ENCODE data around the gene CELSR2. TPM values are rescaled to one million over a fixed set of nuclear protein-coding genes. Genes with fewer than 3 reads are reported as not detected.

The CELSR2 gene
- polyA plus RNA-seq, 2 of the 4 experiments (the other 2 are of a cell fraction) = 2.5 to 5.9 TPM

GRCh38 chr1:109207467-109208103 lies 41.8 kb upstream of the CELSR2 start:
- no peak overlapping the region for H3K27ac ChIP-seq
- 75% methylated on average over 7 of the region's 7 CpGs for WGBS (ENCODE audit: missing lambda C conversion rate)
- no peaks in the 10 kb centered on the region for H3K9me3 ChIP-seq
- FAIRE-seq (no peak), DNase-seq (ENCODE audit: low read depth in 1 of 2, low spot score in 1 of 2) (no peak), ATAC-seq (no peak)
- CTCF ChIA-PET = interaction anchor here (1.0 to 3.2 kb wide), 5 partner anchors 95 to 325 kb away, joined by 3 to 12 read pairs (median 4); partner anchors contain the start of gene SORT1
- TF ChIP-seq MAX (IDR thresholded peaks at IDR 0.05) (no peak), BCL3 (IDR thresholded peaks at IDR 0.05) (no peak), NPAS2 (CRISPR knock-in tag; IDR thresholded peaks at IDR 0.05; ENCODE audit: borderline replicate concordance) (no peak), RCOR1 (IDR thresholded peaks at IDR 0.05; ENCODE audit: low read depth, low read length) (no peak), NR3C1 (IDR thresholded peaks at IDR 0.05) (no peak)
- no peak overlapping the region for H3K4me3 ChIP-seq
- POLR2A ChIA-PET = no interaction called here
- H3K4me2 ChIP-seq = no peak overlapping the region
- H3K4me1 ChIP-seq = peaks cover 4% of the 10 kb centered on the region; the same call in 1 of the 3 replicates

GRCh38 chr1:109208394-109208793 lies 40.9 kb upstream of the CELSR2 start:
- ChIA-PET CTCF (interaction anchor here (0.5 to 3.2 kb wide), 4 partner anchors 96 to 324 kb away, joined by 3 to 12 read pairs (median 4); a partner anchor contains a TSS), POLR2A (no interaction called here)
- Histone ChIP-seq H3K4me1 (peaks cover 7% of the 10 kb centered on the region), H3K27ac (no peak overlapping the region), H3K9me3 (no peaks in the 10 kb centered on the region), H3K4me3 (no peak overlapping the region), H3K4me2 (no peak overlapping the region)
- WGBS (ENCODE audit: missing lambda C conversion rate) = 89% methylated on average over 7 of the region's 7 CpGs
- no peak for DNase-seq (ENCODE audit: low read depth in 1 of 2, low spot score in 1 of 2)
- no peak for TF ChIP-seq RARB (CRISPR knock-in tag; IDR thresholded peaks at IDR 0.05)
- no peak for TF ChIP-seq HES2 (IDR thresholded peaks at IDR 0.05)
- TF ChIP-seq ELK1 (IDR thresholded peaks at IDR 0.05; ENCODE audit: low read depth, low read length) = no peak
- no peak for TF ChIP-seq HDAC2 (IDR thresholded peaks at IDR 0.05)
- no peak for TF ChIP-seq KDM5A (IDR thresholded peaks at IDR 0.05)
- no peak for TF ChIP-seq RAD21 (conservative IDR thresholded peaks at IDR 0.05 in 1 of 2, IDR thresholded peaks at IDR 0.05 in 1 of 2)
- no peak for TF ChIP-seq MAX (IDR thresholded peaks at IDR 0.05)
- FAIRE-seq = no peak
- no peak for ATAC-seq

- Histone ChIP-seq H3K4me1 (peaks cover 7% of the 10 kb centered on the region), H3K9me3 (no peaks in the 10 kb centered on the region), H3K27ac (no peak overlapping the region), H3K4me3 (no peak overlapping the region), H3K4me2 (no peak overlapping the region)
- TF ChIP-seq CBX8 (IDR thresholded peaks at IDR 0.05) = no peak
- no peak for TF ChIP-seq SMC3 (IDR thresholded peaks at IDR 0.05)
- TF ChIP-seq E2F6 (IDR thresholded peaks at IDR 0.05; ENCODE audit: borderline replicate concordance, low read depth) = no peak
- no peak for TF ChIP-seq SREBF2 (IDR thresholded peaks at IDR 0.05)
- TF ChIP-seq HOXB5 (CRISPR knock-in tag; IDR thresholded peaks at IDR 0.05) = no peak
- no peak for TF ChIP-seq EHF (CRISPR knock-in tag; IDR thresholded peaks at IDR 0.05)
- TF ChIP-seq RARB (CRISPR knock-in tag; IDR thresholded peaks at IDR 0.05) = no peak
- TF ChIP-seq CBX2 (IDR thresholded peaks at IDR 0.05; ENCODE audit: borderline replicate concordance, low read depth) = no peak
- no peak for TF ChIP-seq HMGXB4 (CRISPR knock-in tag; IDR thresholded peaks at IDR 0.05; ENCODE audit: borderline replicate concordance)
- TF ChIP-seq ELK1 (IDR thresholded peaks at IDR 0.05; ENCODE audit: low read depth, low read length) = no peak
- no peak for TF ChIP-seq HOXB13 (CRISPR knock-in tag; IDR thresholded peaks at IDR 0.05; ENCODE audit: low read depth)
- no peak for TF ChIP-seq JUN (IDR thresholded peaks at IDR 0.05)
- CTCF ChIA-PET = interaction anchor here (0.5 to 3.2 kb wide), 5 partner anchors 8 to 323 kb away, joined by 3 to 12 read pairs (median 5); a partner anchor contains a TSS
- FAIRE-seq (no peak), DNase-seq (ENCODE audit: low read depth in 1 of 2, low spot score in 1 of 2) (no peak), ATAC-seq (no peak)
- POLR2A ChIA-PET = no interaction called here
- WGBS (ENCODE audit: missing lambda C conversion rate) = 80% methylated on average over 9 of the region's 9 CpGs
Measured at GRCh38 chr1:109208836-109209463, 40.4 kb upstream of the CELSR2 start.

Measured in A549 (cell line).